Posterior cingulate gyrus (tissue), 11 donors: ENCODE results near the gene NECAB2.
"Not testable (repeated sequence)": the region's sequence is repeated elsewhere in the genome, so short reads cannot be mapped to it uniquely, and the experiment has no call there.

ENCODE experiments used
- DNase-seq, 10 donors: peaks; one replicate each; pipeline versions ENCODE4 v3.0.0 to v3.0.0-alpha.2; 2020 to 2021; ENCODE audit warnings: mixed read lengths in 3 of 10
- intact Hi-C: fragments of 100-400 bp; cut with DNase I; formaldehyde crosslinking; loops from one replicate; pipeline ENCODE4 v1.15.1; 2023

NECAB2 gene

DNA sequence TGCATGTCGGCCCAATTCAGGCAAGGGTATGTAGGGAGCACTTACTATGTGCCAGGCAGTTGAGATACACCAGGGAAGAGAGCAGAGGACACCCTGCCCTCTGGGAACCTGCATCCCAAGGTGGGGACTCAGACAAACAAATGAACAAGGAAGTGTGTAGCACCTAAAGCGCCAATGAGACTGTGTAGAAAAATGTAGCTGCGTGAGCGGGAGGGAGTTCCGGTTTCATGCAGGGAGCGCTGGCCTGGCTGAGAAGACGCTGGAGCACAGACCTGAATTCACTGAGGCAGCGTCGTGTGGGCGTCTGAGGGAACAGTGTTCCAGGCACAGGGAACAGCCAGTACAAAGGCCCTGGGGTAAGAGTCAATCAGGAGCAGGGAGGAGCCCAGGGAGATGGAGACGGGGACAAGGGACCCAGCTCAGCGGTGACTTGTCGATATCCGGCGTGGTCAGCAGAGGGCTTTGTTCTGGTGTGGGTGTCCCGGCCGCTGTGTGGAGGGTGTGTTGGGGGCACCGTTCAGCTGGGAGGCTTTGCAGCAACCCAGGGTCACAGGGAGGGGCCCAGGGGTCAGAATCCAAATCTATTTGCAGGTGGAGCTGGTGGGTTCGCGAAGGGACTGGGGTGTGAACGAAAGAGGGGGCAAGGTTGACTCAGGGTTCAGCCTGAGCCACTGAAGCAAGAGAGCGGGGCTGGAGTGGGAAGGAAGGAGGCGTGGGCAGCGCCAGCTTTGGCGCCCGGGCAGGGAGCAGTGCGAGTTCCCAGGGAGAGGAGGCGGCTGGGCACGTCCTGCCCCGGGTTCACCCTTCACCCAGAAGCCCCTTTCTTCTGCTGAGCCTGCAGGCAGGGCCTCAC is 32.8 kb upstream of the NECAB2 start:
- intact Hi-C loops = no loop called here

DNA sequence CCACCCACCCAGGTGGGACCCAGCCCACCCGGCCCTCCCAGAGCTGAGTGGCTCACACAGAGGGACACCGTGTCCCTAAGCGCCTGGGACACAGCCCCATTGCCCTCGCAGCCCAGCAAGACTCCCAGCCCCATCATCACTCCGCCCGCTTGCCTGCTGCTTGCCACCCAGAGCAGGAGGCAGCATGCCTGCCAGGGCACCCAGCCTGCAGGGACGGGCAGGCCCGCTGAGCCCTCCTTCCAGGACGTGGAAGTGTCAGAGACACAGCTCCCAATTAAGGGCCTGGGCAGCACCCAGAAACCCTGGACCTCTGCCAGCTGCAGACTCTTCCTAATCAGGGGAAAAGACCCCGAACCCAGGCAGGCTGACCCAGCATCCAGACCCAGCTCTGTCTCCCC is 32.2 kb upstream of the NECAB2 start:
- no peak for DNase-seq
- intact Hi-C loops = no loop called here

More for the DNA sequence above, 32.8 kb upstream of the NECAB2 start:
- DNase-seq = no peak

DNA sequence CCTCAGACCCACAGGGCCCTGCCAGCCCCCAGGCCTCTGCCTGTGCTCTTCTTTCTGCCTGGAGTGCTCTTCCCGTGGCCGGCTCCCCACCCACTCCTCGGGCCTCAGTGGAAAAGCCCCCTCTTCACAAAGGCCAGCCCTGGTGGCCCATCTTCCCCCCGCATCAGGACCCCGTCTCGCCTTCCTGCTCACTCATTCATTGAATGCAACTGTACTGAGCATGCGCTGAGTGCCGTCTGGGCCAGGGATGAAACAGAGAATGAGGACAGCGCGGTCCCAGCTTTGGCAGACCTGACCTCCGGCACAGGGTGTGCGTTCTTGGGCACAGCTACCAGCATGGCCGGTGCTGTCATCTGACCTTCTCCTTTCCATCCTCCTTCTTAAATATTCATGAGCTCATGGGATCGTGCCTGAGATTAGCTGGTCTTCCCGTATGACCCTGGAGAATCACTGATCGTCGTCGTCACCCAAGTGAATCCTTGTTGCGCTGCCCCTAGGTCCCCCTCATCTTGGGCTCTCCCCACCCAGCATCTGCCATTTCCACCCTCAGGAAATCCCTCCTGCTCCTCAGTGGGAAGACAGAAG is 31.4 kb upstream of the NECAB2 start:
- DNase-seq = no peak
- intact Hi-C loops = no loop called here

DNA sequence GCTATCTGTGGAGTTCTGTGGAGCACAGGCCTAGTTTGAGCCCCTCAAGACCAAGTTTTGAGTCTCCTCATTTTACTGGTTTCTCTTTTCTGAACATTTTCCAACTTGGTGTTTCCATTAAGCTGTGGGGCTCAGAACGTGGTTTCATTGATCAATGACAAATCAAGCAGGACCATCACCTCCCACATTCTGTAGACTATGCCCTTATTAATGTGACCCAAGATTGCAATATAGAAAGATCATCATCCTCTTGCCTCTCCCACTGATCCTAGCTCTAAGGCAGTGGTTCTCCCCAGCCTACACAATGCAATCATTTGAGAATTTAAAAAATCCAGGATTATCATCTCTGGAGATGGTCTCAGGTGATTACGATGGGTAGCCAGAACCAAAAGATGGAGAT is 30.8 kb upstream of the NECAB2 start:
- intact Hi-C loops = no loop called here

DNA sequence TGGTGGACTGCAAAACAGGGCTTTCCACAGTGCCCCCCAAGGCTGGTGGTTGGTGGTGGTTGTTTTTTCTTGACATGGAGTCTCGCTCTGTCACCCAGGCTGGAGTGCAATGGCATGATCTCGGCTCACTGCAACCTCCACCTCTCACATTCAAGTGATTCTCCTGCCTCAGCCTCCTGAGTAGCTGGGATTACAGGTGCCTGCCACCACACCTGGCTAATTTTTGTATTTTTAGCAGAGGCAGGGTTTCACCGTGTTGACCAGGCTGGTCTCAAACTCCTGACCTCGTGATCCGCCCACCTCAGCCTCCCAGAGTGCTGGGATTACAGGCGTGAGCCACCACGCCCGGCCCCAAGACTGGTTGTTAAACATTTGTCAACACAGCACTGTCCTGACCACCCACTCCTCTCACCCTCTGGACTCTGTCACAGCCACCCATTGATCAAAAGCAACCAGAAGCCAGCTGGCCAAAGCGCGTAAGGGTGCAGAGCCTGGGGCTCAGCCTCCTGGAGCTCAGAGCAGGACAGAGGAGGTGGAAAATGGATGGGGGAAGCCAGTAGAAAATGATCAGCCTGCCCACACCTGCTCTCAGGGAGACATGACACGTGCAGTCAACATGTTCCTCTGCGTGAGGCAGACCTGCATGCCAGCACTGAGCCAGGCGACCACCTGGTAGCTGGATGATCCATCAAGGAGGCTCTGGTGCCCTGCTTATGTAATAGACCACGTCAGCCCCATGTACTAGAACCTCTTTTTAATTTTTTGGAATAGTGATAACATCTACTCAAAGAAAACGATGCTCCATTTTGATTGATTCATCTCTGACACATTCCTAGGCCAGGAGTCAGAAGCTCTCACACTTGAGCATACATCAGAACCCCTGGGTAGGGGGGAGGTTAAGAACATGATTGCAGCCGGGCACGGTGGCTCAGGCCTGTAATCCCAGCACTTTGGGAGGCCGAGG is 29.8 kb upstream of the NECAB2 start:
- intact Hi-C loops = no loop called here
- no peak for DNase-seq

More for the DNA sequence above, 30.8 kb upstream of the NECAB2 start:
- DNase-seq = no peak

DNA sequence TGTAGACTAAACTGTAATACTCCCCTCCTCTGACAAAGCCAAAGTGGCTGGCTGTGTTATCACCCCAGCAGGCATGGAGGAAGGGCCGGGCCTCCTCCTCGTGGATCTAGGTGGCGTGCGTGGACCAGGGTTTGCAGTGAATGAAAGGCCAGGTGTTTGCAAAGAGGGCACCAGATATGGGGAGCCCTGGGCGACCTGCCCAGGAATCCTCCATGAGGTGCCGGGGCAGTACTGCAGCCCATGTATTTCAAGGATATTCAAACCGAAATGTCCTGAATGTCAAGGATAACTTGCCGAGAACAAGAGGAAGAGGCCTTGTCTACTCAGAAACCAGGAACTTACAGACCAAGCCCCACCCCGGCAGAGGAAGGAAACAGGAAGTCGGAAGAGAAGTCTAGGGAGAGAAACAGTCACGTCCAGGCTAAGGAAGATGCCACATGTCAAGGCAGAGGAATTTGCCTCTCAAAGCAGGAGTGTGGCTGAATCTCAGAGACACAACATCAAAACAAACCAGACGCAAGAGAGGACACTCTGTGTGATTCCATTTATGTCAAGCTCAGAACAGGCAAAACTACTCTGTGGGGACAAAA is 28.7 kb upstream of the NECAB2 start:
- intact Hi-C loops = no loop called here
- no peak for DNase-seq

DNA sequence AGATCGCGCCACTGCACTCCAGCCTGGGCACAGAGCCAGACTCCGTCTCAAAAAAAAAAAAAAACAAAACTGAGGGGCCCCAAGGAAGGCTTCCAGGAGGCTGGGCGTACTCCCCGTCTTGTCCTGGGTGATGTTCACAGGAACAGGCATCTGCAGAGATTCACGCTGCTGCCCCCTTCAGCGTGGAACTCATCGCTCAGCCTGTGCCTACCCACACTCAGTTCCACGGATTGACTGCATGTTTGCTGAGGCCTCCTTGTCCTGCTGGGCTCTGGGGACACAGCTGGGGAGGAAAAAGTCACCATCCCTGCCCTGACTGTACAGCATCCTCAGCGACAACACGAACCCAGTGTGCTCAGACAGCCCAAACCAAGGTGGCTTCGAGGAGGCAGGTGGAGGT is 27.9 kb upstream of the NECAB2 start:
- intact Hi-C loops = no loop called here
- no peak for DNase-seq

DNA sequence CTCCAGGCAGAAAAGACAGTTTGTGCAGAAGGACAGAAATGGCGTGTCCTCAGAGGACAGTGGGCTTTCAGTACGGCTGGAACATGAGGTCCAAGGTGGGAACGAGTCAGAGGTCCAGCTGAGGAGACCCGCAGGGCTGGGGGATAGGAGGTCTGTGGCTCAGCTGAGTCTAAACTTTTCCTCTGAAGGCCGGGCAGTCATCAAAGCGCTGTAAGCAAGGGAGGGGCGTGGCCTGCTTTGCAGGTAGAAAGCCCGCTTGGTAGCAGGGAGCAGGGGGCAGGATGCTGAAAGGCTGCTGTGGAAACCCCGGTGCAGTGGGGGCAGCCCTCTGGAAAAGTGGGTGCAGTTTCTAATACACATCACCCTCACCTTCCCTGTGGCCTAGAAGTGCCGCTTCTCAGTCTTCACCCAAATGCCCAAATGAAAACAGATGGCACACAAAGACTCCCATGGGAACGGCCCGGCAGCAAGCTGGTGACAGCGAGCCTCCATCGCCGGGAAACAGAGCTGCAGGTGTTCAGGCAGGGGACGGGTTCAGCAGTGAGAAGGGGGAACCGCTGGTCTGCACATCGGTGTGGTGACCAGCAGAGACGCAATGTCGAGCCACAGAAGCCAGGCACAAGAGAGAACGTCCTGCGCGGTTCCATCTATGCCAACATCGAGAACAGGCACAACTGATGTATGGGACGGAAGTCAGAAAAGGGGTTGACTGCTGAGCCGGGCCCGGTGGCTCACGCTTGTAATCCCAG is 27.2 kb upstream of the NECAB2 start:
- DNase-seq = no peak
- intact Hi-C loops = no loop called here

DNA sequence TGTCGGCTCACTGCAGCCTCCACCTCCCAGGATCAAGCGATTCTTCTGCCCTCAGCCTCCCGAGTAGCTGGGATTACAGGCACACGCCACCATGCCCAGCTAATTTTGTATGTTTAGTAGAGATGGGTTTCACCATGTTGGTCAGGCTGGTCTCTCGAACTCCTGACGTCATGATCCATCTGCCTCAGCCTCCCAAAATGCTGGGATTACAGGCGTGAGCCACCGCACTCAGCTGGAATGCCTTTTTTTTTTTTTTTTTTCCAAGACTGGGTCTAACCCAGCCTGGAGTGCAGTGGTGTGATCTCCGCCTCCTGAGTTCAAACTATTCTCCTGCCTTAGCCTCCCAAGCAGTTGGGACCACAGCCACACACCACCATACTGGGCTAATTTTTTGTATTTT is 26.5 kb upstream of the NECAB2 start:
- DNase-seq, intact Hi-C loops: not testable (repeated sequence)

DNA sequence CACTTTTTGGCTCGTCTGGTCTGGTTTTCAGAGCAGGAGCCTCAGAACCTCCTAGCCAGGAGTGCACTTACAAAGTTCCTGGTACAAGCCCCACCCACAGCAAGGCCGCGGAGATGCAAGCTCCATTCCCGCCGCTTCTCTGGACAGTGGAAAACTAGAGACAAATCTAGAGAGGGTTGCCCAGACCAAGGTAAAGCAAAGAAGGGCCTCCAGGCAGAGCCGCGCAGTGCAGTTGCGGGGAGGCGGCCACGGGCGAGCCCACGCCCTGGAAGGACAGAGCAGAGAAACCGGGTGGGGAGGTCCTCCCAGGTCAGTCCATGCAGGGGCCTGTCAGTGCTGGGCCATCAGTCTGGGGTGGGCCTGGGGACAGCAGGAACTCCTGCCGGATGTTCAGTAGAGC is 26.0 kb upstream of the NECAB2 start:
- no peak for DNase-seq
- intact Hi-C loops = no loop called here

DNA sequence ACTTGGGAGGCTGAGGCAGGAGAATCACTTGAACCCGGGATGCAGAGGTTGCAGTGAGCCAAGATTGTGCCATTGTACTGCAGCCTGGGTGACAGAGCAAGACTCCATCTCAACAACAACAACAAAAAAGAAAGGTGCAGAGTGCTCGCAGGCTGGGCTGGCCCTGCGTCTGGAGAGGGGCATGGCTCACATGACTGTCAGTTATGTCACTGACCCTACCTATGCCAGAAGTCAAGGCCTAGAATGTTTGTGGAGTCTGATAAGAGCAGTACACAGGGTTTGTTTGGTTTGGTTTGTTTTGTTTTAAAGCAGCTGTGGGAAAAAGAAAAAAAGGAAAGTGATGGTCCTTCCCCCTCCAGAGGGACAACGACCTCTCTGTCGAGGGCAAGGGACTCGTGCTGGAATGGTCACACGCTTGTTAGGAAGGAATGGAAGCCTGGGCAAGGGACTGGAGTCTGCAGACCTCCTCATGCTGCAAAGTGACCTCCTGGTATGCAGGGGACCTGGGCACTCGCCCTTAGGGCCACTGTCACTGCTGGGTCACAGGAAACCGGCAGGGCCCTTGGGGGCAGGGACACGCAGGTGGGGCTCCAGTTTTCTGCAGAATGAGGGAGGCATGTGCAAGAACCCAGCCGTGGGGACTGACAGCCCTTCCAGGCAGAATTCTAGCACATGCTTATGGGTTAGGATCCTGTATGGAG is 25.1 kb upstream of the NECAB2 start:
- intact Hi-C loops = no loop called here
- DNase-seq = no peak

DNA sequence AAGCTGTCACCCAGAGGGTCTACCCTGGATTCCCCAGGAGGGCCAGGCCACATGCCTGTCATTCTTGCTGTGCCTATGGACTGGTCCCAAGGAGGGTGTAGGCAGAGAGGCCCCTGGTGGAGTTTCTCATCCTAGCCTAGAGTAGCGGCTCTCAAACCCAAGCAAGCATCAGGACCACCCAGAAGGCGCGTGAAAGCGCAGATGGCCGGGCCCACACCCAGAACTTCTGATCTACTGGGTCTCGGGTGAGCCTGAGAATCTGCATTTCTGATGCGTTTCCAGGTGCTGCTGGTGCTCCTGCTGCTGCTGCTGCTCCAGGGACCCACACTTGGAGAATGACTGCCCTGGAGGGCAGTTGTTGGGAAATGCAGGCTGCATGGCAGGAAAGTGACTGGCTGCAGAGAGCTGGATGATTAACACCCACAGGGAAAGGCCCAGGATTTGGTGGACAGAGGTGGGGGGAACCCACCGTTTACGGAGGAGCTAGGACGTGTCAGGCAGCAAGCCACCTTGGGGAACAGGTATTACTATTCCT is 24.5 kb upstream of the NECAB2 start:
- intact Hi-C loops = no loop called here
- no peak for DNase-seq

DNA sequence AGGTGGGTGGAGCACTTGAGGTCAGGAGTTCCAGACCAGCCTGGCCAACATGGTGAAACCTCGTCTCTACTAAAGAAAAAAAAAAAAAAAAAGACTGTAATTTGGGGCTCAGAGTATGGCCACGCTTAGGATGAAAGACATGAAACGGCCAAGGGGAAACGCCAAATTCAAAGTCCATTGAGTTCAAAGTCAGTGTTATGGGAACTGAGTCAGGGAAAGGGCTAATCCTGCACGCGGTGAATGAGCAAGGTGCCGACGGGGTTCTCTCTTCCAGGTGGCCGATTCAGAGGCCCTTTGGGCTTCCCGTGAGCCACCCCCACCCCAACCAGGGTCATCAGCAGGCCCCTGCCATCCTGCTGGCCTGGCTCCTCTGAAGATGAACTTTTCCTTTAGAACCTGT is 22.5 kb upstream of the NECAB2 start:
- DNase-seq = no peak
- intact Hi-C loops = no loop called here

DNA sequence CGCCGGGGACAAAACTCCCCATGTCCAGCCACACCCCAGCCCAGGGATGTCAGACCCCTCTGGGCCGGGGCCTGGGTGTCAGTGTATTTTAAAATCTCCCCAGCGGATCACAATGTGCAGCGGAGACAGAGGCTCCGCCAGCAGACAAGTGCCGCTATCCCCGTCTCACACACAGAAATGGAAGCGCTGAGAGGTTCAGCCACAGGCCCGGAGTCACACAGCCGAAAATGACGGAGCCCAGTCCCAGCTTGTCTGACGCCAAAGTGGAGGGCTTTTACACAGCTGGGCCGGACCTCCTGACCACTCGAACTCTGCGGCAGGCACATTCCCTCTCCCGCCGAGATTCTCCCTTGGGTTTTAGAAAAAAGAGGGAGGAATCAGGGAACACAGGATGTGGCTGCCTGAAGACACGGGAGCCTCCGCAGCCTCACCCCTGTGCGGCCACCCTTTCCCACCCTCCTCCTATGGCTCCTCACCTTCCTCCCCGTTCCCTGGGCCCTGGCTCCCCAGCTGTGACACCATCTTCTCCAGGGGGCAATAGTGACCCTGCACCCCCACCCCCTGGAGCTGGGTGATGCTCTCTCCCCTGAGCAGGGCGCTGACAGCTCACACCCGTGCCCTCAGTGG is 21.8 kb upstream of the NECAB2 start:
- intact Hi-C loops = no loop called here
- no peak for DNase-seq

DNA sequence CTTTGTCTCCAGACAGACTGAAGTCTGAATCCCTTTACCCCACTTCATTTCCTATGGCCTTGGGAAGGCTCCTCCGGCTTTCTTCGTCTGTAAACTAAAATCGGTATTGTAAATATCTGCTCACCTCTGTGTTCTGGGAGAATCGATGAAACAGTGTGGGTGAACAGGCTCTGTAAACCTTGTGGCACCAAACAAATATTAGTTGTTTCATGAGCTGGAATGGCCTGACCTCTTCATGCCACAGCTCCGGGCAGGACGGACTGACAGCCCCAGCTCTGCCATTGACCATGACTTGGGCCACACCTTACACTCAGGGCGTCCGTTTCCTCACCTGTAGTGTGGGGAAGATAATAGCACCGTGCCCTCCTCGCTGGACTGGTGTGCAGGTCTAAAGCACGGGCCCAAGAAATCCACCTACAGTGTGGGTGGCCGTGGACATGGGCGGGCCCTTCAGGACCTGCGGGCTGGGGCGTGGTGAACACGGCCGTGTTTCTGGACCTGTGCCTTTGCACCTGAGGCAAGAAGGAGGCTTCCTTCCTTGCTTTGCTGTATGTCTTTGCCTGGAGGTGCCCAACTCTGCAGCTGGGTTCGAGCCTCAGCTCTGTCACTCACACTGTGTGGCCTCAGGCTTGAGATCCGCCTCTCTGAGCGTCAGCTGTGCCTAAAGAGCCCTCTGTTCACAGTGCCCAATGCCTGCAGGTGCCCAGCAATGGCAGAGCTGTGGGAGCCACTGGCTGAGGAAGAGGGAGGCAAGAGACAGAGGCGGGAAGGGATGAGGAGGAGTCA is 21.1 kb upstream of the NECAB2 start:
- no peak for DNase-seq
- intact Hi-C loops = no loop called here

DNA sequence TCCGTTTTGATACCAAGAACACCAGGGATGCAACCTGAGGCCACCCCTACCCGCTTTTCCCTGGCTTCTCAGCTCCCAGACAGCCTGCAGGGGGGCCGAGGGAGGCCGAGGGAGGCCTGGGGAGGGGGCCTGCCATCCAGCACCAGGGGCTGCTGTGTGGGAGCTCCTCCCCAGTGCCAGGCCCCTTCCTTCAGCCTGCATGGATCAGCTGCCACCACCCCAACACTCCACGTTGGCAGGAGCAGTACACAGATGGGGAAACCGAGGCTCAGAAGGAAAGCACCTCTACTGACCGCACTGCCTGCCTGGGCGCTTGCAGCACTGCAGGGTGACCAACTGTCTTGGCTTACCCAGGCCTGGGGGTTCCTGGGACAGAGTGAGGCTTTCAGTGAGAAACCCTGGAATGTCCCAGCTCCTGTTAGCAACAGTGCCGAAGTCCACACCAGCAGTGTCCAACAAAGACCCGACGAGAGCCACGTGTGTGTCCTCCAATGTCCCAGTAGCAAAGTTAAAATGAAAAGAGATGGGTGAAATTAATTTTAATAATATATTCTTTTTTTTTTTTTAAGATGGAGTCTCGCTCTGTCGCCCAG is 20.3 kb upstream of the NECAB2 start:
- DNase-seq = no peak
- intact Hi-C loops = no loop called here

DNA sequence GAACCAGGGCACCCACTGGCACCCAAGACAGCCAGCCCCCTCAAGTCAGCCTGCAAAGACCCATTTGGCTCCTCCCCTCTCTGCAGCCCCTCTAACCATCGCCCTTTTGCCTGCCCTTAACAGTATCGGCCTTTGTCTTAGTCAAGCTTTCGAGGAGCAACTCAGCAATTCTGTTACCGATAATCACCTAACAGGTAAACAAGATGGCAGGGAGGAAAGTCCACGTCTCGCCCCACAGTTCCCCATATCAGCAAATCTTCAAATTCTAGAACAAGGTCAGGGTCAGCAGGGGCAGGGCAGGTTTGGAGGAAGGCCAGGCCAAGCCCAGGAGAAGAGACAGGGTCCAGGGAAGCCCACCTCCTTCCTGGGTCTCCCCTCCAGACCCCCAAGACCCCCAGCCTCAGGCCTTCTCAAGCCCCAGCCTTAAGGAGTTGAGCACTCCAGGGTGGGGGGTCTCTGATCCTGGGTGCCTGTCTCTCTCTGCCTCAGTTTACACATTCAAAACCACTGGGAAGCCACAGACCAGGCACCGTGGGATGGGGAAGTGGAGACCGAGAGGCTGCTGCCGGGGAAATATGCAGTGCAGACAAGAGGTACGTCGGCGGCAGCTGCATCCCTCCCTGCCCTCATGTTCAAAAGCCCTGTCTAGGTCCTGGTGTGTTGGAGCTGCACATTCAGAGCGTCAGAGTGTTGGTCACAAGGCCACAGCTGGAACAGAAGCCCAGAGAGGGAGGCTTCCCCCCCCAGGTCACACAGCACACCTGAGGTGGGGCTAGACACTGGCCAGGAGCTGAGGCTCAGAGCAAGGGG is 18.9 kb upstream of the NECAB2 start:
- no peak for DNase-seq
- intact Hi-C loops = no loop called here
